HG02885 (cell line): ENCODE data around the gene INPP5A.
"Not testable (repeated sequence)": the region's sequence is repeated elsewhere in the genome, so short reads cannot be mapped to it uniquely, and the experiment has no call there.

Experiments
- ATAC-seq: cut with Tn5 transposase; IDR thresholded peaks from one replicate; pipeline ENCODE4 v1.9.1; 2021; ENCODE audit warnings: mild to moderate bottlenecking; ENCODE audit not compliant: unreplicated experiment, poor library complexity

INPP5A gene

DNA sequence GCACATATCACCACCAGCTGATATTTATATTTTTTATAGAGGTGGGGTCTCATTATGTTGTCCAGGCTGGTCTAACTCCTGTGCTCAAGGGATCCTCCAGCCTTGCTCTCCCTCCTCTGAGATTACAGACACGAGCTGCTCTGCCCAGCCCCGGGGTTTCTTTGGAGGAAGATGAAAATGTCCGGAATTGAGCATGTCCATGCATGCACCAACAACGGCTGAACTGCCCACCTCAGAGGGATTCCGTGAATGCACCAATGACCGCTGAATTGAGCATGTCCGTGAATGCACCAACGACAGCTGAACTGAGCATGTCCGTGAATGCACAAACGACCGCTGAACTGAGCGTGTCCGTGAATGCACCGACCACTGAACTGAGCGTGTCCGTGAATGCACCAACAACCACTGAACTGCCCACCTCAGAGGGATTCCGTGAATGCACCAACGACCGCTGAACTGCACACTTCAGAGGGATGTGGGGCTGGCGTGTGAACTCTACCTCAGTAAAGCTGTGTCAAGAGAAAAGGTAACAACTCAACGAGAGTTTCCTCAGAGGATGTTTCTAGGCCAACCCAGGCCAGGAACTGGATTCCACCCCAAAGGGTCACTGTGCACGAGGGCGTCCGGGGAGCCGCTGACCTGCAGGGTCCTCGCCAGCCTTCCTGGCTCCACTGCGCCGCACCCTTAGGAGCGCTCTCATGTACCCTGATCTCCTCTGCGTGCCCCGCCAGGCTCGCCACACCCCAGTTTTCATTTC is 34.9 kb upstream of the INPP5A start:
- no peak for ATAC-seq

DNA sequence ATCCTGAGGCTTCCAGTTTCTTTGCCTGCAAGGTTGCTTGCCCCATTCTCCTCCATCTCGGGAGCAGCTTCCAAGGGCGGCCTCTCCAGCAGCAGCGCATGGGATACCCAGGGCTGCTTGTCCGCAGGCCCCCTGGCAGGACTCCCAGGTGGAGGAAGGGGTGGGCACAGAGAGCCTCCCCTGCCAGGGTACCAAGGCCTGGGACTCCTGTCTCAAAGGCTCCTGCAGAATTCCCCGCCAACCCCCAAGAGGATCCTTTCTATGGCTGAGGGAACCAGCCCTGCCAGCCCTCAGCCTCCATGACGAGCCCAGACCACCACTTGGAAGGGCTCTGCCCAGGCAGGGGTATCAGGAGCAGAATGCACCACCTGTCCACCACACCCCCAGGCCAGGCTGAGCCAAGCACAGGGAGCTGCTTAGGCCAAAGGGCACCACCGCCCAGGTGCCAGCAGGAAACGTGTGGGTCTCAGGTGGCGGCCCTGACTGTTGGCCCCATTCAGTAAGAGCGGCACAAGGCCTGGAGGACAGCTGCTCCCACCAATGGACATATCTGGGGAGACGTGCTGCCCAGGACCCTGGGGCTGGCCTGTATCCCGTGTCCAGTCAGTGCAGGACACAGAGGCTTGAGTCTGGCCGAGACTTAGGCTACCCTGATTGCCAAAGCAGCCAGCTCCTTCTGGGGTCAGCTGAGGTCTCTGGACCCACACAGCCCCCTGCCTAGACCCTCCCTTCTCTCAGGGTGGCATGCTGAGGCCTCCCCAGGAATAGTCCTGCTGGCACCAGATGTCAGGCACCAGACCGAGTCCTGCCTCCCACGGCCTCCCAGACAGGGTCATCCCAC is 33.8 kb upstream of the INPP5A start:
- ATAC-seq = no peak

DNA sequence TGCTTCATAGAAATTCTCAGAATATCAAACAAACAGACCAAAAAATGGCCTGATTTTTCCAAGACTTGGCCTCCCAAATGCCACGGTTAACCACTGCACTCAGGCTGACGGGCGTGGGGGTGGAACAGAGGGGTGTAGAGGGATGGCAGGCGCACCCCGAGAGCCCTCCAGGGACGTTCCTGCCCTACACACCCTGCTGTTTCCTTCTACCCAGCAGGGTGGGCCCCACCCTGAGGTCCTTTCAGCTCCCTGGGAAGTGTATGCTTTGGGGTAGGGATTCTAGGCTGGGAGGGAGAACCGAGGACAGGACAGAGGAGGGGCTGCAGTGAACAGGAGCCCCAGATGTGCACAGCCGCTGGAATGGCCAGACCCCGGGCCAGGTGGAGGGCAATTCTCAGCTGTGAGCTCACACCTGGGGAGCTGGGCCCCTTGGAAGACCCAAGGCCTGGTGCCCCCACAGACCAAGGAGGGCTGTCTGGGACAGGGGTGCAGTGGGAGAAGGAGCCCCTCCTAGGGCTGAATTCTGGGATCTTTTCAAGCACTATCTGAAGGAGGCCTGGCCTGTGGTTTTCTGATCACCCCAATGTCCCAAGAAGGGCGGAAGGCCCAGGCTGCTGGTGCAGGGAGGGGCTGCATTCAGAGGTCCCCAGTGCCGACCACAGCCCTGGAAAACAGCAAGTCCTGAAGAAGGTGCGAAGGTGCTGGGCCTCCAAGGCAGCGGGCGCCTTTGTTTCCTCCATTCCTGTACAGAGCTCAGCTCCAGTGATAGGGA is 32.9 kb upstream of the INPP5A start:
- no peak for ATAC-seq

DNA sequence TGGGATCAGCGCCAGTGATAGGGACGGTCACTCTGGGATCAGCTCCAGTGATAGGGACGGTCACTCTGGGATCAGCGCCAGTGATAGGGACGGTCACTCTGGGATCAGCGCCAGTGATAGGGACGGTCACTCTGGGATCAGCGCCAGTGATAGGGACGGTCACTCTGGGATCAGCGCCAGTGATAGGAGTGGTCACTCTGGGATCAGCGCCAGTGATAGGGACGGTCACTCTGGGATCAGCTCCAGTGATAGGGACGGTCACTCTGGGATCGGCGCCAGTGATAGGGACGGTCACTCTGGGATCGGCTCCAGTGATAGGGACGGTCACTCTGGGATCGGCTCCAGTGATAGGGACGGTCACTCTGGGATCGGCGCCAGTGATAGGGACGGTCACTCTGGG is 32.0 kb upstream of the INPP5A start:
- ATAC-seq = not testable (repeated sequence)

DNA sequence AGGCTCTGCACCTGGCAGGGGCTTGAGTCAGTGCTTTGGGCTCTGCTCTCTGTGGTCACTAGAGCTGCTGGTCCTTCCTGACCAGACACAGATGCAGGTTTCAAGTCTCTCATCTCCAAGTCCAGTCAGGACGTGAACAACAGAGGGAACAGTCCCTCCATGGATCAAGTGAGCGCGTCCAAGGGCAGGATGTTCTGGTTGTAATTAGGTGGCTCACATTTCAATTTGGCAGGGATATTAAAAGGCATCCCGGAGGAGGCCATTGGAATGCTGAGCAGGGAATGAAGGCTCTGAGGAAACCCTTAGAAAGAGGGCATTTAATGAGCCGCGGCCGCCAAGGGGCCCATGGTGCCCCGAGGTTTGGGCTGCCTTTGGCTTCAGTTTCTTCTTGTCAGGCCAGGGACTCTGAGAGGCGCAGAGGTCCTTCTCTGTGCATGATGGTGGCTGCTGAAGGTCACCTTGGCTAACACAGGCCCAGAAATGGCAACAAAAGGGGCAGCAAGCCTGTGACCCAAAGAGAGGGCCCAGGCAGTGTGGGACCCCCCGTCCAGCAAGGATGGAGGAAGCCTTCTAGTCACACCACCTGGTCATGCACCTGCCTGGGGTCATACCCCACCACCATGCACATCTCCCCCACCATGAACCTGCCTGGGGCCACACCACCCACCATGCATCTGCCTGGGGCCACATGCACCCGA is 30.7 kb upstream of the INPP5A start:
- ATAC-seq = no peak

DNA sequence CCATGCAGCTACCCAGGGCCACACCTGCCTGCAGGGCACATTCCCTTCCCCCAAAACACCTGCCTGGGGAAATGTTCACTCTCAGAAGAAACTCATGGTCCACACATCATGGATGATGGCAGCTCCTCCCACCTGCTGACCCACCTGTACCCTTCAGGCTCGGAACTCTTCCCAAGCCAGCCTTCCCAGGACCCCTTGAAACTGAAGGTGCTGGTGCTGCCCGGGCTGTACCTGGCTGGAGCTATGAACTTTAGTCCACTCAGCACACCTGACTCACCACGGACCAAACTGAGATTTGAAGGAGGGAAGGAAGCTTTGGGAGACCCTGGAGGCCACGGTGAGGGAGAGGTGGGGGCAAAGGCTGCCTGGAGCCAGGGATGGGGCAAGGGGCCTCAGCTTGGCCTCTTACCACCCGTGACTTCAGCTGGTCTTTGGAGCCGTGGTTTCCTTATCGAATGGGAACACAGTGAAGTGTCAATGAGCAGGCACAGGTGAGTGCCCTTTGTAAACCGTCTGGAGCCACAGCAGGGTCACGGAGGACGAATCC is 30.1 kb upstream of the INPP5A start:
- ATAC-seq = no peak

DNA sequence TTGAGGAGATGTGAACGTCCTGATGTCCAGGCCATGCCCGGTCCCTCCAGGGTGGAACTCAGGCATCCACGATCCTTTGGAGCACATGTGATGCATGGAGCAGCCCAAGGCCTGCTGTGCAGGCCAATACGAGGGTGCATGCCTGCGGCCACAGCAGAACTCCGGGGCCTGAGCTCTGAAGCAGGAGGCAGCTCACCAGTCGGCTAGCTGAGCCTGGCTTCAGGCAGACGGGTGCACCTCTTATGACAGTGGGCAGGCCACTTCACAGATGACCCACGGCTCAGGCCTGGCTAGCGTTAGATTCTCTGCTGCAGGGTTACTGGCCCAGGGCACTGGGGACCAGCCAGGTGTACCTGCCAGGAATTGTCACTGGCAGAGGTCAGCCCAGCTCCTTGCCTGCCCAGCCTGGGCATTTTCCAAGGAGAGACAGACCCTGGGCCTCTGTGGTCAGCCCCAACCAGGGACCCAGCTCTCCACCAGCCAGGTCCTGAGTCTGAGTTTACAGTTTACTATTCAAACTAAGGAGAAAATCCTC is 29.6 kb upstream of the INPP5A start:
- no peak for ATAC-seq

DNA sequence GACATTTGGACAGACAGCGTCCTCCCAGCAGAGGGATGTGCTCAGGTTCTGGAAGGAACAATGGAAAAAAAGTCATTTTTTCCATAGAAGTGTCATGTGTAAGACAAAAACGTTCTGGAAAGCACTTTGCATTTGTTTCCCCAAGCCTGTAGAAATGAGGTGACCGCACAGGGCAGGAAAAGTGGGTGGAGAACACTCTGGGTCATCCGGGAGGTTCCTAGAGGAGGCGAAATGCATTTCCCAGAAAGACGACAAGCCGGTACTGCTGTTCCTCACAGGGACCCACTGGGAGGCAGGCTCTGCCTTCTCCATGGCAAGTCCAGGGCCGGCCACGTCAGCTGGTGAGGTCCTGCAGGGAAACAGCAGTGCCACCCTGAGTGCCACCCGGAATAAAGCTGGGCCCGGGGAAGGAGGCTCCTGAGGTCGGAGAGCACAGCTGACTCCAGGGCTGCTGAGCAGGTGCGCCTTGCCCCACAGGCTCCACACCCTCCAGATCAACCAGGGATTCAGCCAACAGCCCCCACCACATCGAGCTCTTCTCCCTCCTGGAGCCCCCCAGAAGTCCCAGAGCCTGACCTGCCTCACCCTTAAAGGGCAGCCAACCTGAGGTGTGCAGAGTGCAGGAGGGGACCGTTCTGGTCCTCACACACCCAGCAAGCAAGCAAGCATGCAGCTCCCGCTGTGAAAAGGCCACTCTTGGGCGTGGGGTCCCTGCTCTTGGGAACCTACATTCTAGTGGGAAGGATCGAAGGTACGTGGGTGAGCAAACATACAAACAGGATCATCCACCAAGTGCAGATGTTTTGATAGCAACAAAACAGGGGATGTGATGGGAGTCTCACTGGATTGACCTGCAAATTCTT is 28.8 kb upstream of the INPP5A start:
- ATAC-seq = no peak

DNA sequence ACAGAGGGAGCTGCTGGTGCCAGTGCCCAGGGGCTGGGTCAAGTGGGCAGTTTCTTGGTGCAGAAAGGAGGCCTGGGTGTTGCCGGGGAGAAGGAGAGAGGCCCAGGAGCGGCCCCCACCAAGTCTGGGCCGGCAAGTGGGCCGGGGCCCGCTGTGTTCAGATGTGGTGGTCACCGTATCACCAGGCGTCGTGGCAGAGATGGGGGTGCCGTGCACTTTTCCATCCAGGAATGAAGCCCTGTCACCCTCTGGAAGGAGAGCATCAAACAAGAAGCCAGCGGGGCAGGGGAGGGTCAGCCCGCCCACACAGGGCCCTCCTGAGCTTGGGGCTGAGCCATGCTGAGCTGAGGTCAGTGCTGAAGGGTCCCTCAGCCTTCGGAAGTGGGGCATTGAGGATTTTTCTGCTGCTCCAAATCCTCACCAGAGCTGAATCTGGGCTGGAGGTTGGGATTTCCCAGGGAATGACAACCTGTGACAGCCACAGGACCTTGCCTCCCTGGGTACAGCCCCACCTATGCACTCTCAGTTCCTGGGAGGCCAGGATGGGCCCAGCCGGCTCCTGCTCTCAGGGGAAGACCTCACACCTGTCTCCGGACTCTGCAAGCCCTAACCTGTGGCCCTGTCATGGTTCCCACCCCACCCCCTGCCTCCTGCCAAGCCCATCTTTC is 27.9 kb upstream of the INPP5A start:
- ATAC-seq = no peak

DNA sequence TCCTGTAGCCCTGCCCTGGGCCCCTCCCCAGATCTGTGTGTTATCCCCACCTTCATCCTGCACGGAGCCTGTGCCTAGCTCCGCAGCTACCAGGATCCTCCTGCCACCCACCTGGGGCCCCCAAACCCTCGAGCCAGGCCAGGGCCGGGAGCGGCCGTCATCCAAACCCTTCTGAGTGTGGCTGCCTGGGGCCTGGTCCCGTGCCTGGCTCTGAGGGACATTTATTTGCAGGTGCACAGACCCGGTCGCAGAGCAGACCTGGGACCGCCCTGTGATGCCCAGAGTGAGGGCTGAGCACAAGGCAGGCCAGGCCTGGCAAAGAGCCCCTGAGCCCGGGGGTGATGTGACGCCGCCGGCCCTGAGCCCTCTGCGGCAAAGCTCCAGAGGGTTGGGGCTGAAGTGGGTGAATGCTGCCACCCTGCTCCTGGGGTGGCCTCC is 27.4 kb upstream of the INPP5A start:
- no peak for ATAC-seq

DNA sequence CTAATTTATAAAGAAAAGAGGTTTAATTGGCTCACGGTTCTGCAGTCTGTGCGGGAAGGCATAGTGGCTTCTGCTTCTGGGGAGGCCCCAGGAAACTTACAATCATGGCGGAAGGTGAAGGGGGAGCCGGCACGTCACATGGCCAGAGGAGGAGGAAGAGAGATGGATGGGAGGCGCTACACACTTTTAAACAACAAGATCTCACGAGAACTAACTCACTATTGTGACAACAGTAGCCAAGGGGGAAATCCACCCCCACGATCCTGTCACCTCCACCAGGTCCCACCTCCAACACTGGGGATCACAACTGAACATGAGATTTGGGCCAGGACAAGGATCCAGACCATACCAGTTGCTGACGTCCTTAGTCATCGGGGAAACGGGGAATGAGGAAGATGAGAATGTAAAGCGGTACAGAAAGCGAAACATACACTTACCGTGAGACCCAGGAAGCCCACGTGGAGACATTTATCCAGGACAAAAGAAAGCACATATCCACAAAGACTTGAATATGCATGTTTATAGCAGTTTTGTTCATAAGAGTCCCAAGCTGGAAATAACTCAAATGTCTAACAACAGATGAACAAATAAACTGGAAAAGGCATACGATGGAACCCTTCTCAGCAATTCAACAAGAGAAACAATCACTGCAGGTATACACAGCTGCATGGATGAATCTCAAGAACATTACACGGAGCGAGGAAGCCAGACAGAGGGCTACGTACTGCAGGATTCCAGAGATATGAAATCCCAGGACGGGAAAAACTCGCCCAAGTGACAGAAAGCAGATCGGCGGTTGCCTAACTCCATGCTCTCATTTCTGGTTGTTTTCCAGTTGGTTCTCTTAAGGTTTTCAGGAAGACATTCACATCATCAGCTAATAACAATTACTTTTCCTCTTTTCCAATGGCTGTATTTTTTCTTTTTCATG is 26.2 kb upstream of the INPP5A start:
- ATAC-seq = no peak

DNA sequence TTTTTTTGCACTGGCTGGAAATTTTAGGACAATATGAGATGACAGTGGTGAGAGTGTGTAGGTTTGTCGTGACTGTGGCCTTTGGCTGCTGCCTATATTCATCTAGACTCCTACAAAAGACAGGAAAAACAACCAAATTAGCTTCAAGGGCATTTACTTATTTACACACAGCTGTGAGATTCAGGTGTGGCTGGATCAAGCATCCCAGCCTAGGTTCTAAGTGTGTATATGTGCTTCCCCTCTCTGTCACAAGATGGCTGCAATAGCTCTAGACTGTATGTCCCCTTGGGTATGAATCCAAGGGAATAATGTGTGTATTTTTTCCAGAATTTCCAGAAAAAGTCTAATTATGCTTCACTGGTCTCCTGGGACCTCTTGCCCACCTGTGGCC is 25.5 kb upstream of the INPP5A start:
- ATAC-seq = no peak

DNA sequence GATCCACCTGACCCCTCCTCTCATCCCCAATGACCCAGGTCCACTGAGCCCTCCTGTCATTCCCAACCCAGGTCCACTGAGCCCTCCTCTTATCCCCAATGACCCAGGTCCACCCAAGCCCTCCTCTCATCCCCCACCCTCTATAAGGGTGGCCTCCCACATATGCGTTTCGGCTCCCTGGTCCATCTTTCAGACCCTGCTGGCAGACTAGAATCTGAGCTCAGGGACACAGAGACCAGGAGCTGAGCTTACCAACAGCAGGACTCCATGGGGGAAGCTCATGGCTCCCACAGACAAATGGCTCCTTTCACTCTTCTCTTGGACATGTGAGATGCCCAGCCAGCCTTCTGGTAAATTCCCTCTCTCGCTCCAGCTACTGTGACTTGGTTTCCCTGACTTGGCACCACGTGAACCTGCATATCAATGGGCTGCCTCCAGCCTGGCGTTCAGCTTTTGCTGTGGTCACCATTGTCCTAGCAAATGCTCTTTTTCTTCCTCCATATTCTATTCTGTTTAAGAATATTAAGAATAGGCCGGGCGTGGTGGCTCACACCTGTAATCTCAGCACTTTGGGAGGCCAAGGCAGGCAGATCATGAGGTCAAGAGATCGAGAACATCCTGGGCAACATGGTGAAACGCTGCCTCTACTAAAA is 24.8 kb upstream of the INPP5A start:
- ATAC-seq = no peak

DNA sequence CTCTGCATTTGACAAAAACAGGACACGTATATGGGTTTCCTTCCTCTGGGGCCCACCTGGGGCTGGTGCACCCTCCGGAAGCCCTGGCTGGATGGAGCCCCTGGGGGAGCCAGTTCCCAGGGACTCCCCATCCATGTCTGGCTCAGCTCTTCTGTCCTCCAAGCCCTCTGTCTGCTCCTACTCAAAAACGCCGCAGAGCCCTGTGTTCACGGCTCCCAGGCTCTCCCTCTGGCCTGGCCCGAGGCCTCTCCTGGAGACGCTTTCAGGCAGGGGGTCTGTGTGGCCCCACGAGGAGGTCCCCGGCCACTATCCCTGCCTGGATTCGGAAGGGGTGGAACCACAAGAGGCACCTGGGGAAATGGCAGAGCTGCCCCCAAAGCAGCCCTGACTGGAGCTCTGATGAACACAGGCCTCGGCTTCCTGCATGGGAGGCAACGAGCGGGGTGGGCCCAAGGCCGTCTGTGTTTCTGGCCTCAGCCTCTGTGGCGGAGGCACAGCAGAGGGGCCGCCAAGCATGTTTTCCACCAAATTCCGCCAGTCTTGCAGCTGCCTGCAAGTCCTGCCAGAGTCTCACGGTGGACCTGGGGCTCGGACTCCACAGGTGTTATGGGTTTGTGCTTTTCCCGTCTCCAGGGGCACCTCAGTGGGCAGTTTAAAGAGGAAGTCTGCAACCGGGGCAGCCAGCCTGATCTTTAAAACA is 22.6 kb upstream of the INPP5A start:
- no peak for ATAC-seq

DNA sequence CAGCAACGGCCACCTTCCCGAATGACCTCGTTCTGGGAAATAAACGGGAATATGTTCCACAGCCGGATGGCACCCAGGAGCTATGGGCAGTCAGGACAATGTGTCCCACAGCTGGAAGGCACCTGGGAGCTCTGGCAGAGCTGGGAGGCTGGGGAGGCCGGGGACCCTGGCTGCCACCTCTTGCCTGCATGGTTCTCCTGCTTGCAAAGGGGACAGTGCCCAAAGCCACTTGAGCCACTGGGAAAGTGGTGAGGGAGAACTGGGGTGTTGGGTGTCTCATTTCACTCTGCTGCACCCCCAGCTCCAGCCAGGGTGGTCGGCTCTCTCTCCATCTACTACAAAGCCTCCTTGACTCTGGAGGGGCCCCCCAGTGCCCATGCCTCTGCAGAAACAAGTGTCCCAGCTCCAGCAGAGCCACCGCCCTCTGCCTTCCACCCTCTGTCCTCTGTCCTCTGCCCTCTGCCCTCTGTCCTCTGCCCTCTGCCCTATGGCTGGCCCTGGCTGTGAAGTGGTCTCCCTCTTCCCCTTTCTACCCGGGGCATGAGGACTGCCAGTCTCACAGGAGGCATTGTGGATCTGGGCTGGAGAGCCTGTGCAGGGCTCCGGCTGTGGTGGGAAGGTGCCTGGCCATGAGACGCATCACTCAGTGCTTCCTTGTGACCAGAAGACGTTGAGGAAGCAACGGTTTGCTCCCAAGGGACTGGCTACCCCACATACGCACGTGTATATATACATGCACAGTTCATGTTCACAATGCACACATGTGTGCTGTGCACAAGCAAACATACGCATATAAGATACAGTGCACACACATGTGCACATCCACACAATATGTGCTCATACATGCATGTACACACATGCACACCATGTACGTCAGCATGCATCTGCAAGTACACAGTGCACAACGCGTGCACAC is 21.5 kb upstream of the INPP5A start:
- ATAC-seq = no peak
